NAMALWA (cell line): ENCODE measurements around the gene CAMK2N2.
A peak's percentile ranks its signal among the peaks of the same experiment; 100 is the strongest.
"Not testable (repeated sequence)": the region's sequence is repeated elsewhere in the genome, so short reads cannot be mapped to it uniquely, and the experiment has no call there.

ENCODE experiments used
- DNase-seq: peaks from one replicate; pipeline ENCODE4 v3.0.0-alpha.2; 2015; ENCODE audit warnings: low spot score

The CAMK2N2 gene

DNA sequence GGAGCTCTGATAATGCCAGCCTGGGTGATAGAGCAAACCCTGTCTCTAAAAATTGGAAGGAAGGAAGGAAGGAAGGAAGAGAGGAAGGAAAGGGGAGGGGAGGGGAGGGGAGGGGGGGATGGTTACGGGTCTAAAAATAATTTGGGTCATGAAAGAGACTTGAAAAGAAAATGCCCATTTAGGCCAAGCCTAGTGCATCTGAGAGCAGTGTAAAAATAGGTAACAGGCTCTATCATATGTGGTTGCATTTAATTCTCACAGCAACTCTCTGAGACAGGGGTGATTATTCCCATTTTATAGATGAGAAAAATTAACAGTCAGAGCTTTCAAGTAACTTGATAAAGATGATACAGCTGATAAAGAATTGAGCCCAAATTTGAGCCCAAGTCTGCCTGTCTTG is 10.9 kb upstream of the CAMK2N2 start:
- DNase-seq = no peak

DNA sequence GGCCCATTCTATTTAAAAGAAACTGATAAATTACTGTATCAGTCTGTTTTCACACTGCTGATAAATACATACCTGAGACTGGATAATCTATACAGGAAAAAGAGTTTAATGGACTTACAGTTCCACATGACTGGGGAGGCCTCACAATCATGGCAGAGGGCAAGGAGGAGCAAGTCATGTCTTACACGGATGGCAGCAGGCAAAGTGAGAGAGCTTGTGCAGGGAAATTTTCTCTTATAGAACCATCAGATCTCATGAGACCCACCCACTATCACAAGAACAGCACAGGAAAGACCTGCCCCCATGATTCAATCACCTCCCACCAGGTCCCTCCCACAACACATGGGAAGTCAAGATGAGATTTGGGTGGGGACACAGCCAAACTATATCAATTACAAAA is 5.9 kb upstream of the CAMK2N2 start:
- DNase-seq = not testable (repeated sequence)

DNA sequence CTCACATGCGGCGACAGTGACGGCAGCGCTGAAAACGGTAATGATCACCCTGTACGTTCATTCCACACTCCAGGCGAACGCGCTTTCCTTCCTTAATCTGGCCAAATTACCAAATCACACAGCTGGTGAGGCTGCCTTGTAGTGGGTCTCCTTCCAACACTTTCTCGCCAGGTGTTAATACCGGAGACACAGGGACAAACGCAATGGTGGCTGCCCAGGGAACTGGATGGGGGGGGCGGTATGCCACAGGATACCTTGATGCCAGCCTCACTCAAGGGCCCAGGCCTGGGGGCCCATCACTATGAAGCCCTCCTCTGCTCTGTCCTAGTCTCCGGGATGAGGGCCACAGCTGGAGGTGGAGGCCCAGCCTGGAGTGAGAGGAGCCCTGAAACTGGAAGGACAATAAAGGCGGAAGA is 1.4 kb upstream of the CAMK2N2 start:
- no peak for DNase-seq

DNA sequence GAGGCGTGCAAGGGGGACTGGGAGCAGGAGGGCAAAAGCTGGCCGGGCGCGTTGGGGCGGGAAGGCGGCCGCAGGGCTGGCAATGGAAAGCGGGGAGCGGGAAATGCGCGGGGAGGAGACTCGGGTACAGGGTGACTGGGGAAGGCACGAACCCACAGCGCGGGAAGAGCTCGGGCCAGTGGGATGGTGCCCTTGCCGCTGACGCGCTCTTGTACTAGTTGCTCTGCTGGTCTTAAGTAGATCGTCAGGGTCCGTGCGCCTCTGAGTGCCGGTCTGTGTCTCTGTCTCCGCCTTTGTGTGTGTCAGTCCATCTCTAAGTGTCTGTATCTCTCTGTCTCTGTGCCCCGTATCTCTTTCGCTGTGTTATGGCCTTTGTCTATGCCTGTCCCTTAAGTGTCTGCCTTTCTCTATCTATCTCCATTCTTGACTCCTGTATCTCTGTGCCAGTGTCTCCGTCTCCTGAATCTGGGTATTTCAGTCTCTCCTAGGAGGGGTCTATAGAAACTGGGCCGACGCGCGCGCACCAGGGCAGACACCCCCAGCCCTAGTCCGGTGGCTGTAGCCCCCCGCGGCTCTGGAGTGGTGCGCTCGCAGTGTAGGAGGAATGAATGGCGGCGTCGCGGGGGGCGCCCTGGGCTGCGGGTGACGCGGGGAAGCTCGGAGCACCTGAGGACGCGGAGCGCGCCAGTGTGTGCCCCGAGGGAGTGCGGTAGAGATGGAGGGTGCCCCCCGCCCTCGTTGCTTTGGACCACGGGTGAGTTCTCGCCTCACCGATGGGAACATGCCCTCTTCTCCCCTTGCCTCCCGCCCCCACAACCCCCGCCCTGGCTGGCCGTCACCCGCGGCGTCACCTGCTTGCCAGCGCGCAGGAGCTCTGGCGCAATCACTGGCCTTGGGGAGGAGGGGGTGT is 756 bp upstream of the CAMK2N2 start:
- no peak for DNase-seq

DNA sequence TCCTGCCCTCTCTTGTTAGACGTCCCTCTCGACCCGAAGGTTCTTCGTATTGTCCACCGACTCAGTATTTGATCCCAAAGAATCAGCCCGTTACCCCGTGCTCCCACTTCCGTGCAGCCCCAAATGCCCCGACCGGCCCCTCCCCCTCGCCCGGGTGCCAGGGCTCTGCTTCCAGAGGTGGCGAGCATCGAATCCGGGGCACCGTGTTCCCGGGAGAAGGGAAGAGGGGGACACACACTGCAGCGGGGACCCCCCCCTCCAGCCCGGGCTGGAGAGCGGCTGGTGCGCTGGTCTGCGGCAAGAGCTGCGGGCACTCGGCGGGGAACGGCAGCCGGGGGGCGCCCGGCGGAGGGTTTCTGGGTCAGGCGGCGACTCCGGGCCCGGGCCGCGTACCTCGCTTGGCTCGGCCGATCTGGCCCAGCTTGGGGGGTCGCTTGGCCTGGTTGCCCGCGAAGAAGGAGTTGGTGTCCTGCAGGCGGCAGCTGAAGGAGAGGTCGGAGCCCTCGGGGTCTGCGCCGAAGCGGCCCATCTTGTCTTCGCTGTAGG is 556 bp downstream of the CAMK2N2 start:
- DNase-seq = no peak

DNA sequence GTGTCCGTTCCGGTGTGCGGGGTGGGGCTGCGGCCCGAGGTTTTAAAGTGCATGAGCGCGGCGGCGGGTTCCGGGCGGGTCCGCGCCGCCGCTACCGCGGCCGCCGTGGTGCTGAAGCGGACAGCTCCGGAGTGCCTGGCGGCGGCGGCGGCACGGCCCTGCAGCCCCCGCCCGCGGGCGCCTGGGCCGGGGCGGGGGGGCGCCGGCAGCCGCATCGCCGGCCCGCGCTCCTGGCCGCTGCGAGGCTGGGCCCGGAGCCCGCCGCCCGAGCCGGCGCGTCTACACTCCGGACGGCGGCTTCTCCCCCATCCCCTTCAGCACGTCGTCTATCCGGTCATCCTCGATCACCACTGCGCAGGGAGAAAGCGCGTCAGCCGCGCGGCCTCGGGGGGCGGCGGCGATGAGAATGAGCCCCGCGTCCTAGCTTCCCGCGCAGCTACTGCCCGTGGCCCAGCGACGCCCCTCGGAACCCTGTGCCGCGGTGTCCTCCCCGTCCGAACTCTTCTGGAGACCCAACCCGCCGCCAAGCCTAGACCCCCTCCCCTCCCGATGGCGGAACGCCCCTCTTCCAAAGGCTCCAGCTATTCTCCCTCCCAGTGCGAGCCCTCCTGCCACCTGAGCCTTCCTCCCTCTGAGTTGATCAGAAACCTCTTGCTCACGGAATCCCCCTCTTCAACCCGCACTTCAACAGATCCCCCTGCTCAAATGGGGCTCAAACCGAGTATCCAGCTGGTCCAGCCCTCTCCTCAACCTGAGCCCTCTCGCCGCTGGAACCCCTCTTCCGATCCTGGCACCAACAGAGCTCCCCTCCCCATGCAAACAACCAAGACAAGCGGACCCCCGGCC is 1.3 kb downstream of the CAMK2N2 start:
- no peak for DNase-seq

DNA sequence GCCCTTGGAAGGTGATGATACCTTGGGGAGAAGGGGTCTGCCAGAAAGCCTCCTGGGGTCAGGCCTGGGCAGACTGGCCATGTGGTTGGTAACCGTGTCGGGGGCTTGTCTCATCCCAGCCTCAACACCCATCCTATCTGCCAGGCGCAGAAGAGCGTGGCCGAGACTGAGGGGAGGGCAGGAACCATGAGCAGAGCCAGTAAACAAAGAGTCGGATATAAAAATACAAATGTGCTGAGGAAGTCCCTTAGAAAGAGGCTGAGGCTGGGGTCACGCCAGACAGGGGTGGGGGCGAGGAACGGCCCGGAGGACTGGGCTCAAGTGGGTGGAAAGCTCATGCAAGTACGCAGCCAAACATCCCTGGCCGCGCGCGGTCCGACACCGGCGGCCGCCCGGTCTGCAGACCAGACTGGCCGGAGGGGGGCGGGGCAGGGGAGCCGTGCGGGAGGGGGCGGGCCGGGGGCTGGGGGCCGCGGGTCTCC is 1.9 kb downstream of the CAMK2N2 start:
- no peak for DNase-seq

DNA sequence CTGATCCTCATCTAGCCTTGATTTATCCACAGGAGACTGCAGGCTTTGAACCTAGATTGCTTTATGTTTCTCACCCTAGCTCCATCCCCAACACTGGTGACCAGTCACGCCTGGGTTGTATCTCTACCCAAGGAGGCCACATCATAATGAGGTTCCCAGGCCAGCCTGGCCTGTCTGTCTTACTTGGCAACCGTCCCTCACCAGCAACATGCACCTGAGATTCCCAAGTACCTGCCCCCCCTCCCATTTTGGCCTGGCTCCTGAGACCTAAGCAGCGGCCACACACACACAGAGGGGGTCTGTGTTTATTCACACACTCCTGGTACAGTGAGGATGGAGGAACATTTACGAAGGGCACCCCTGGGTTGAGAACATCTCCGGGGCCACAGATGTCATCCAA is 2.4 kb downstream of the CAMK2N2 start:
- no peak for DNase-seq

DNA sequence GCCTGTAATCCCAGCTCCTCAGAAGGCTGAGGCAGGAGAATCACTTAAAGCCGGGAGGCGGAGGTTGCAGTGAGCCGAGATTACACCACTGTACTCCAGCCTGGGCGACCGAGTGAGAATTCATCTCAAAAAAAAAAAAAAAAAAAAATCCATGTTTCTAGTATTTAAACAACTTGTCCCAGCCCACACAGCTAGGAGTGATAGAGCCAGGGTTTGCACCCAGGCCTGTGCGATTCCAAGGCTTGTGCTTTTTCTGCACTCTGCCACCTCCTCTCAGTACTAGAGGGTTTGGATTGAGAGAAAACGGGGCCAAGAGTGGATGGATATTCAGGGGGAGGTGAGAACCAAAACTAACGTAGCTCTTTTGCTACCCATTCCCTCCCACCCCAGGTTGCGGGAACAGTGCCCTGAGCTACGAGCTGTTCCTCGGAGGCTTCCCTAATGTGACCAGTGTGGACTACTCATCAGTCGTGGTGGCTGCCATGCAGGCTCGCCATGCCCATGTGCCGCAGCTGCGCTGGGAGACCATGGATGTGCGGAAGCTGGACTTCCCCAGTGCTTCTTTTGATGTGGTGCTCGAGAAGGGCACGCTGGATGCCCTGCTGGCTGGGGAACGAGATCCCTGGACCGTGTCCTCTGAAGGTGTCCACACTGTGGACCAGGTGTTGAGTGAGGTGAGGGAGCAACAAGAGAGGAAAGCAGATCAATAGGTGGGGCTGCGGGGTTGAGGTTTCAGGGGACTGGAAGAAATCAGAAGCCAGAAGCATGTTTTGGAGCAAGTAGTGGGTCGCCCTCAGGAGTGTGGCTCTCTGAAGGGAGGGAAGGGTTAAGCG is 4.1 kb downstream of the CAMK2N2 start:
- DNase-seq = no peak

DNA sequence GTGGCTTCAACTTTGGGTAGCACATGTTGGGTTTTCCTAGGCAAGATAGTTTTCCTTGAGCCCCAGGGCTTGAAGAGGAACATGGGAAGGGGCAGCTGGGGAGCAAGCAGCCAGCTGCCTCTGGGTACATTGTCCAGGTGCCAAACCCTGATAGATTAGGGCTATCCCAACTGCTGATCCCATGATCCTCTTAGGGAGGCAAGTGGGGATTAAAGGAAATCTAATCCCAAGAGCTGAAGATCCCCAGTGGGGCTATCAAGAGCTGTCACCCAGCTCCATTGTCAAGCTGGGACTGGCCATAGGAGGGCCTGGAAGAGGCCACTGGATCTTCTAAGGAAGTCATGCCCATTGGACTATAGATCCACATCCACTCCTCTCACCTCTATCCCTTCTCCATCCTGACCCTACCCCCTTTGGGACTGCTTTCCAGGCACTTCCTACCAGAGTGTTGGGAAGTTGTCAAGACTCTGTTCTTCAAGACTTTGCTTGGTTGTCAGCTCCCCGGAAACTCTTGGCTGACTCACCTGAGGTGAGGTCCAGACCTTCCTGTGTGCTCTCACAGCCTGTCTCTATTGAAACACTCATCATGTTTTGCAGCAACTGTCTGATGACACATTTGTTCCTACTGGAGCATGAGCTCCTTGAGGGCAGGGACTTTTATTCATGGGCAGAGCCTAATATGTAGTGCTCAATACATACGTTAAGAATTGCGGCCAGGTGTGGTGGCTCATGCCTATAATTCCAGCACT is 5.9 kb downstream of the CAMK2N2 start:
- no peak for DNase-seq

DNA sequence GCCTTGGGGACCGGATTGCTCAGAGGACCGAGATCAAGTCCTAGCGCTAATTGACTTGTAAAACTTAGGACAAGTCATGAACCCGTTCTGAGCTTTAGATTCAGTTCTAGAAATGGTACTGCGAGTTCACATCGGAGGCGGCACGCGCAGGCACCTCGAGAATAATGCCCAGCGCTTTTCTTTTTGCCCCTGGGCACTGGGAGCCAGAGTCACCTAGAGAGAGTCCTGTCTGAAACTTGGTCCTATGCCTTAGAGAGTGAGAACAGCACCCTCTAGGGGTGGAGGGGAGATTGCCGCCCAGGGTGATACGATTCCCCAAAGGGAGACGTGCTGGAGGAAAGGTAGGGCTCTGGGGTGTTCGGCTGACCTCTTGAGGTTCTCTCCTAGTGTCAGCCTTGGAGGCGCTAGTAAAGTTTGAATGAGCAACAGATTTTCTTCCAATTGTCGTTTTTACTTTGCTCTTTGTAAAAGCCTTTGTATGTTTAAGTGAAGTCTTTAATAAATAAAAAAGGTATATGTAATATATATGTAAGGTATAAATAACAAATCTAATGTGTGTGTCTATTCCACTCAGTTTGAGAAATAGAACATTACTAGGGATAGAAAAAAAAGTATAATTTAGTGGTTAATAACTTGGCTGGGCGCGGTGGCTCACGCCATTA is 11.1 kb downstream of the CAMK2N2 start:
- DNase-seq = peak; percentile 98

DNA sequence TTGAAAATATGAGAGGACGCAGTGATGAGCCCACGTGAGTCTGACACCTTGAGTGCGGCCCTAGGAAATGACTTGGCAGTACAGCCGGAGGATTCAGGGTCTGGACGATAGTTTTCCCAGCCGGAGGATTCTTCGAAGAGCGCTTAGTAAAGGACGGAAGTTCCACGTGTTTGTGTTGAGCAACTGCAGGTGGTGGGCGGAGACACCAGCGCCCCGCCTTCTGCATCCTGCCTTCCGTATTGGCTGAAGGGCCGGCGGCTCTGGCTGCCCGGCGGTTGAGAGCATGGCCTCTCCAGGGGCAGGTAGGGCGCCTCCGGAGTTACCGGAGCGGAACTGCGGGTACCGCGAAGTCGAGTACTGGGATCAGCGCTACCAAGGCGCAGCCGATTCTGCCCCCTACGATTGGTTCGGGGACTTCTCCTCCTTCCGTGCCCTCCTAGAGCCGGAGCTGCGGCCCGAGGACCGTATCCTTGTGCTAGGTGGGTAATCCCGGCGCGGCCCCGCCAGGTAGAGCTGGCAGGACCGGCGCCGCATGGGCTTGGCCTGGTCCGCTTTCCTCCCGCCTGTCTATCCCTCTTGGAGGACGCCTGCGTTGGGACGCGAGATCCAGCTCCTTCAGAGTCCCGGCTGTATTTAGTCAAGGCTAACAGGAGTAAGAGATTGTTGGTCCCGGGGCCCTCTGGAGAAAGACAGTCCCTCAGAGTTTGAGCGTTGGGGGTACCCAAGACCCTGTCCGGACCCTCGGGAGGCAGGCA is 11.8 kb downstream of the CAMK2N2 start, which contains the start of gene EEF1AKMT4:
EEF1AKMT4 (plus strand) TSS at position 261 of the 755 bp plus-strand sequence; CDS start at position 284, 23 bp downstream.
- DNase-seq = peak; percentile 98

DNA sequence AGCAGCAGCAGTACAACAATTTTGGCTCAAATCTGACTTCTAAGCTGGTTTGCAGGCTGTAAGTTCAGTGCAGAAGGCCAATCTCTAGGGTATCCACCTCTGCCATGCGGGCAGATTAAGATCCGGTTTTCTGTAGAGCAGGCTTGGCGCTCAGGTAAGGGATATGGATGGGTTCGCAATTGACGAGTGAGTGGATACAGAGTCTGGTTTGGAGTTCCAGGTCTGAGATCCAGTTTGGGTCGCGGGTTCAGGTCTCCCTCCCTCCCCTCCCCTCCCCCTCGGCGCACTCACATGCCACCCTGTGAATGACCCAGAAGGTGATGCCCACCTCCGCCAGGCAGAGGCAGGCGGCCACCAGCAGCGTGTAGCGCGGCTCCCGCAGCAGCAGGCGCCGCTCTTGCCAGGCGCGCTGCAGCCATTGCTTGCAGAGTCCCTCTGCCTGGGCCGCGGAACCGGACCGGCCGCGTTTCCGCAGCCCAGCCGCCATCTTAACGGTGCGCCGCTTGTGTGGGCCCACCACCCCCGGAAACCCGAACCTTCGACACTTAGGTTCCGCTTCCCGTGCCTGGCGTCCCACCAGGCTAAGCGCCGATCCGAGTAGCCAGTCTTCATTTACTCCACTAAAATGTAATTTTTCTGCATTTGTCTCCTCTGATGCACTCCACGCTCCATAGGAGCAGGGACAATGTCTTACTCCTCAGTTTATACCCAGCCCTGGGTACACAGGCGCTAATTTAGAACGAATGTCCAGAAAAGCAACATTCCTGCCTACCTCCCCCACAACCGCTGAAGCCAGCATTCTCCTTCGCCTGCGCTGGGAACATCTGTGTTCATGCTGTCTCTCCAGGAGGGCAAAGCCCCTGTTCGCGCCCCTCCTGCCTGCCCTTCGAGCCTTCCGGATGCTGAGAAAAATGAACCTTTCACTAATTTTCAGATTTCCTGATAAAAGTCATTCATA is 12.6 kb downstream of the CAMK2N2 start, which contains the start of gene ALG3:
ALG3 (minus strand) TSS at position 509 of the 958 bp plus-strand sequence; CDS start at position 487, 22 bp downstream.
- DNase-seq = peak; percentile 90

DNA sequence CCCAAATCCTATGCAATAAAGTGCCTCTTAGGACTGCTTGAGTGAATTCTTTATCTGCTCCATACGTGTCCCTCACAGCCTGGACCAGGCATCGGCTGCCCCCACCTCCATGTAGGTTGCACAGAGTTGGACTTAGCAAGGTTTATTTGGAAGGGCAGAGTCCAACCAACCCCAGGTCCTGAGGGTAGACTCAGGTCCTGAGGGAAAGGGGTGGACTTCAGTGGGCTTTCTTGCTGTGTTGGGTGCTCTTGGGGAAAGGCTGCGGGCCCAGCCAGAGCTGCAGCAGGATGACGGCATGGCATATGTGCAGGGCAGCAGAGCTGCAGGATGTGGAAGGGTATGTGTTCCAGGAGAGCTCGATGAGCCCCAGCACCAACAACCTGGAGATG is 19.1 kb downstream of the CAMK2N2 start:
- DNase-seq = no peak

DNA sequence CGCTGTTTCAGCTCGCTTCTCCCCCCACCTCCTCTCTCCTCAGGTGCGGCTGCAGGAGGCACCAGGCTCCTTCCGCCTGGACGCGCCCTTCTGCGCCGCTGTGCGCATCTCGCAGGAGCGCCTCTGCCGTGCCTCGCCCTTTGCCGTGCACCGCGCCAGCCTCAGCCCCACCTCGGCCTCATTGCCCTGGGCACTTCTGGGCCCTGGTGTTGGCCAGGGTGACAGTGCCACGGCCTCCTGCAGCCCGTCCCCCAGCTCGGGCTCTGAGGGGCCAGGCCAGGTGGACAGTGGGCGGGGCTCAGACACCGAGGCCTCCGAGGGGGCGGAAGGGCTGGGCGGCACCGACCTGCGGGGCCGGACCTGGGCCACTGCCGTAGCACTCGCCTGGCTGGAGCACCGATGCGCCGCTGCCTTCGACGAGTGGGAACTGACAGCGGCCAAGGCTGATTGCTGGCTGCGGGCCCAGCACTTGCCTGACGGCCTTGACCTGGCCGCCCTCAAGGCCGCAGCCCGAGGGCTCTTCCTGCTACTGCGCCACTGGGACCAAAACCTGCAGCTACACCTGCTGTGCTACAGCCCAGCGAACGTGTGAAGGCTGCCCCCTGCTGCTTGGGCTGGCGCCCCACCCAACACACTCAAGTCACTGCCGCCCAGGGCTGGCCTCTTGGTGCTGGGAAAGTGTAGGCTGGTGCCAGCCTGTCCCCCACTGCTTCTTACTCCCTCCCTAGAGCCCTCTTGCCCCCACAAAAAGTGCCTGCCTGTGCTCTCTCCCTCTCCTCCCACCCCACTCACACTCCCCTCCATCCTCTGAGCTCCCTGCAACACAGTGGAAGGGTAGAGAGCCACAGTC is 19.7 kb downstream of the CAMK2N2 start:
- peak; percentile 56 for DNase-seq

DNA sequence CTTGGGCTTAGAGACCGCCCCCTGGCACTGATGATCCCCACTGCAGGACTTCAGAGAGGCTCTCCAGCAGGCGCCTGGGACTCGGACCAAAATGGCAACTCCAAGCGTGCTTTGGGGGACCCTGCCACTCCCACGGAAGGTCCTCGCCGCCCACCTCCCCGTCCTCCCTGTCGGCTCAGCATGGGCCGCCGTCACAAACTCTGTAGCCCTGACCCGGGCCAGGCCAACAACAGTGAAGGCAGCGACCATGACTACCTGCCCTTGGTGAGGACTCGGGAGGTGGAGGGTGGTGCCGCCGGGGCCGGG is 20.3 kb downstream of the CAMK2N2 start:
- no peak for DNase-seq

DNA sequence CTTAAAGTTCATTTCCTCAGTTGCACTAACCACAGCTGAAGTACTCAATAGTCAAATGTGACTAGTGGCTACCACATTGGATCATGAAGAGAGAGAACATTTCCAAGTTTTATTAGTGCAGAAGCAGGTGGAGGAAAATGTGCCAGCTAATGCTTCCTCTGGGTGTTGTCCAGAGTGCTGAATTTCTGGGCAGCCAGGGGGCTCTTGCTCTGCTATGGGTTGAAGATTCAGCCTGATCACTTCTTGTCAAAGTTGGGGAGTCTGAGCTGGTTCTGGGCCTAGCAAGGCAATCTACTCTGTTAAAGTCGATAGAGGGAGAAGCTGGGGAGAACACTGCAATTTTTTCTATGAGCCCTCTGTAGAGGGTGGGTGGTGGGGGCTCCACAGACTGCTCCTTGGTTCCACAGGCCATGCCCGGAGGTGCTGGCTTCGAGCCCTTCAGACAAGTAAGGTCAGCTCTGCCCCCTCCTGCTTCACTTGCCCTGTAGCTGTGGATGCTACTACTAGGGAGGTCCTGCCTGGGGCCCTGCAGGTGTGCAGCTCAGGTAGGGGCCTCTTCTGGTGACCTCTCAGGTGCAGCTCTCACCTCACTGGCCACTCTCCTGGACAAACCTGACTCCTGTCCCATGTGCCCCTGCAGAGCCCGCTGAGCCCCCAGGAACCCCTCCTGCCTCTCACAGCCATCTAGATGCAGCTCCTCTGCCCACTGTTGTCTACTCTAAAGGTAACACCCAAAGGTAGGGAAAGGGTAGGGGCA is 20.8 kb downstream of the CAMK2N2 start:
- DNase-seq = peak; percentile 57
